Measurements from ENCODE around the gene UBAC2.

The UBAC2 gene

GRCh38 chr13:99266827-99267226 is 66.2 kb downstream of the UBAC2 start:
- H3K4me2 ChIP-seq (ENCODE audit: insufficient read depth, low read length) = no peak overlapping the region
- H2AFZ ChIP-seq (ENCODE audit: low read depth, low read length) = no peak overlapping the region
- no peaks in the 10 kb centered on the region for H3K9me3 ChIP-seq (ENCODE audit: insufficient read depth, low read length, severe bottlenecking)
- ATAC-seq (ENCODE audit: insufficient read depth, low read depth) = no peak
- peaks cover 23% of the 10 kb centered on the region for H3K36me3 ChIP-seq (ENCODE audit: insufficient read depth, low read length)
- no peak overlapping the region for H3K9ac ChIP-seq (ENCODE audit: low read depth, low read length)
- H3K4me3 ChIP-seq (ENCODE audit: low read depth in 1 of 2, low read length in 2 of 2) = no peak overlapping the region
- no peaks in the 10 kb centered on the region for H3K4me1 ChIP-seq (ENCODE audit: insufficient read depth, low read length)
- H4K20me1 ChIP-seq (ENCODE audit: insufficient read depth, low read length) = peaks cover 13% of the 10 kb centered on the region; the same call in 1 of the 2 replicates
- DNase-seq = no peak
- no peak overlapping the region for H3K27ac ChIP-seq (ENCODE audit: low read length)
- H3K79me2 ChIP-seq (ENCODE audit: insufficient read depth, low read length) = peaks cover 19% of the 10 kb centered on the region
- H3K27me3 ChIP-seq (ENCODE audit: insufficient read depth, low read length, poor library complexity) = no peaks in the 10 kb centered on the region
- no peak for TF ChIP-seq EZH2 (IDR thresholded peaks at IDR 0.05; ENCODE audit: borderline replicate concordance, low read depth, low read length, severe bottlenecking)
- no peak for TF ChIP-seq CTCF (IDR thresholded peaks at IDR 0.05; ENCODE audit: borderline replicate concordance, extremely low read depth, low read length, poor library complexity, severe bottlenecking)

DNA sequence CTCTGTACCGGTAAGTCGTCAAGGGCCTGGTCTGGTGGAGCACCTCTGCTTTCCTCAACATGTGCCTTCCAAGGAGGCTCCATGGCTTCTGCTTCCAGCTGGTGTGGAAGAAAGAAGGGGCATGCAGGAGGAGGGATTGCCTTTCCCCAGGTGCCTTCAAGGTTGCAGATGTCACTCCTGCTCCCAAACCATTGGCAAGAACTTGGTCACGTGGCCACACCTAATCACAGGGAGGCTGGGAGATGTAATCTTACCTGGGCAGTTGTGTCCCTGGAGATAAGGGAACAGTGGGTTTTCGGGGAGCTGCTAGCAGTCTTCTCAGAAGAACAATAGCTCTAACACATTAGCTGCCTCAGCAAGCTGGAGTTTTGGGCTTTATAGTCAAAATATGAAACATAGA is 67.3 kb downstream of the UBAC2 start:
- Histone ChIP-seq H3K4me2 (ENCODE audit: insufficient read depth, low read length) (no peak overlapping the region), H3K9me3 (ENCODE audit: insufficient read depth, low read length, severe bottlenecking) (peaks cover 4% of the 10 kb centered on the region), H4K20me1 (ENCODE audit: insufficient read depth, low read length) (peaks cover 18% of the 10 kb centered on the region; the same call in 1 of the 2 replicates), H3K4me3 (ENCODE audit: low read depth in 1 of 2, low read length in 2 of 2) (no peak overlapping the region), H3K9ac (ENCODE audit: low read depth, low read length) (no peak overlapping the region), H3K27me3 (ENCODE audit: insufficient read depth, low read length, poor library complexity) (no peaks in the 10 kb centered on the region), H3K4me1 (ENCODE audit: insufficient read depth, low read length) (no peaks in the 10 kb centered on the region), H3K79me2 (ENCODE audit: insufficient read depth, low read length) (peaks cover 25% of the 10 kb centered on the region), H3K27ac (ENCODE audit: low read length) (no peak overlapping the region), H2AFZ (ENCODE audit: low read depth, low read length) (no peak overlapping the region), H3K36me3 (ENCODE audit: insufficient read depth, low read length) (peaks cover 30% of the 10 kb centered on the region)
- ATAC-seq (ENCODE audit: insufficient read depth, low read depth) (no peak), DNase-seq (no peak)
- TF ChIP-seq EZH2 (IDR thresholded peaks at IDR 0.05; ENCODE audit: borderline replicate concordance, low read depth, low read length, severe bottlenecking) (no peak), CTCF (IDR thresholded peaks at IDR 0.05; ENCODE audit: borderline replicate concordance, extremely low read depth, low read length, poor library complexity, severe bottlenecking) (no peak)

DNA sequence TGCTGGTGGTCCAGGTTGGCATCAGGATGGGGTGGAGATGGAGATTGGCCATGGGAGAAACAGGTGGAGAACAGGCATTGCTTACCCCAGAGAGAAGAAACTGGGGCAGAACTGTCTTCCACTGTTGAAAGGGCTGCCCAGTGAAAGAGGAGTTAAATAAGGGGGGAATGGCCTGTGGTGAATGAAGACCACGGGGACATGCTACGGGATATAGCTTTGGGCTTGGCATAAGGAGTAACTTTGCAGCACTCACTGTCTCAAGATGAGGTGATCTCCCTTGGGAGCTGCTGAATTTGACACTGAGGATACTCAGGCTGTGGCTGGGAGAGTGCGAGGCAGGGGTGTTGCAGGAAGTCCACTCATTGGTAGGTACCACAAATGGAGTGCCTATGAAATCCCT is 68.2 kb downstream of the UBAC2 start:
- Histone ChIP-seq H3K4me1 (ENCODE audit: insufficient read depth, low read length) (no peaks in the 10 kb centered on the region), H2AFZ (ENCODE audit: low read depth, low read length) (no peak overlapping the region), H3K27ac (ENCODE audit: low read length) (no peak overlapping the region), H3K27me3 (ENCODE audit: insufficient read depth, low read length, poor library complexity) (no peaks in the 10 kb centered on the region), H3K4me2 (ENCODE audit: insufficient read depth, low read length) (no peak overlapping the region), H3K4me3 (ENCODE audit: low read depth in 1 of 2, low read length in 2 of 2) (no peak overlapping the region), H3K79me2 (ENCODE audit: insufficient read depth, low read length) (peaks cover 30% of the 10 kb centered on the region), H4K20me1 (ENCODE audit: insufficient read depth, low read length) (peaks cover 18% of the 10 kb centered on the region; the same call in 1 of the 2 replicates), H3K36me3 (ENCODE audit: insufficient read depth, low read length) (peaks cover 25% of the 10 kb centered on the region), H3K9me3 (ENCODE audit: insufficient read depth, low read length, severe bottlenecking) (peaks cover 4% of the 10 kb centered on the region), H3K9ac (ENCODE audit: low read depth, low read length) (no peak overlapping the region)
- DNase-seq (no peak), ATAC-seq (ENCODE audit: insufficient read depth, low read depth) (no peak)
- TF ChIP-seq CTCF (IDR thresholded peaks at IDR 0.05; ENCODE audit: borderline replicate concordance, extremely low read depth, low read length, poor library complexity, severe bottlenecking) = no peak
- no peak for TF ChIP-seq EZH2 (IDR thresholded peaks at IDR 0.05; ENCODE audit: borderline replicate concordance, low read depth, low read length, severe bottlenecking)

All from DND-41 (cell line).